Right lobe of liver (tissue), 4 donors: Measurements from ENCODE around the gene SCAMP2.

Experiments used
- CTCF ChIP-seq, 4 donors: fragments of 200-600 bp in 3 of 4; fragments of 450-650 bp in 1 of 4; IDR thresholded peaks; one replicate each; pipeline versions ENCODE4 v1.5.1 to v1.8.0; 2016 to 2022; ENCODE audit warnings: antibody characterized with exemption in 4 of 4, mild to moderate bottlenecking in 2 of 4
- POLR2A ChIP-seq: fragments of 450-650 bp; IDR thresholded peaks from one replicate; pipeline ENCODE4 v1.6.1; 2017; ENCODE audit warnings: antibody characterized with exemption, mild to moderate bottlenecking
- donor health status: DM: no; HTN: no; CAD: no.
- donor health status: DM: no; HTN: no; CAD: no.
- donor health status: DM: no; HTN: yes; CAD: no.

- TF ChIP-seq CTCF (IDR thresholded peaks at IDR 0.05), result no peak
- TF ChIP-seq POLR2A, result no peak
These were observed 41.2 kb downstream of the SCAMP2 start for GRCh38 chr15:74831813-74832495.
